ENCODE data around the gene GALNT9.
"Not testable (repeated sequence)": the region's sequence is repeated elsewhere in the genome, so short reads cannot be mapped to it uniquely, and the experiment has no call there.

The GALNT9 gene

DNA sequence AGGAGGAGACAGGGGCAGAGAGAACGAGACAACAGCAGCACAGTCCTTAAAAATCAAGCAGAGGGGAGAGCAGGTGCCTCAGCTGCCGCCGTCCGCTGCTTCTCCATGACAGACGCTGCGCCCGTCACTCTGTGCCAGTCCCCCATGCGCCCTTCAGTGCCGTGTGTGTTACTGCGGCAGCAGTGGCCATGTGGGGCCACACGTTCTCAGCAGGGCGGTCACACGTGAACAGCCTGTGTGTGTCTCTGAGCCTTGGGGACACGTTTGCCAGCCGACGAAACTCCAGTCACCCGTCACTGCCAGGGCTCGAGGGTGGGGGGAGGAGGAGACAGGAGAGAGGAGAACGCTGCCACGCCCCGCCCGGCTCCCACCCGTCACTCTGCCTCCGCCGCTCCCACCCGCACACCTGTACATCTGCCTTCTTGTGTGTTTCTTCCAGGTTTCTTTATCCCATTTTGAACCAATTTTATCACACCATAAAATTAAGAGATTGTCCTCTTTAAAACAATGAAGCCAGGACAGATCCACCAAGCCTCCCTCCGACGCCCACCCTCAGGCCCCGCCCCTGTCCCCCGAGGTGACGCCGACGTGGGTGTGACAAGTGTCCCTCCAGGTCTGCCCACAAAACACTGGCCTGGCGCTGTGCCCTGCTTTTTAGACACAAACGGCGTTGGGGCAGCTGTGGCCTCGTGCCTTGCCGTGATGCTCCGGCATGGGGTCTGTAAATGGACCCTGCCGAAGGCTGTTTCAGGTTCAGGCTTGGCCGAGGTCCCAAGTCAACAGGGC, 58.2 kb downstream of the GALNT9 start:
- no peak overlapping the region for H3K4me3 Mint-ChIP-seq
- H3K27ac Mint-ChIP-seq, result no peak overlapping the region
- no peaks in the 10 kb centered on the region for H3K4me1 Mint-ChIP-seq
- H3K27me3 Mint-ChIP-seq, result peaks cover 25% of the 10 kb centered on the region
- no peaks in the 10 kb centered on the region for H3K36me3 Mint-ChIP-seq
- ATAC-seq, result no peak
- no peaks in the 10 kb centered on the region for H3K9me3 Mint-ChIP-seq

DNA sequence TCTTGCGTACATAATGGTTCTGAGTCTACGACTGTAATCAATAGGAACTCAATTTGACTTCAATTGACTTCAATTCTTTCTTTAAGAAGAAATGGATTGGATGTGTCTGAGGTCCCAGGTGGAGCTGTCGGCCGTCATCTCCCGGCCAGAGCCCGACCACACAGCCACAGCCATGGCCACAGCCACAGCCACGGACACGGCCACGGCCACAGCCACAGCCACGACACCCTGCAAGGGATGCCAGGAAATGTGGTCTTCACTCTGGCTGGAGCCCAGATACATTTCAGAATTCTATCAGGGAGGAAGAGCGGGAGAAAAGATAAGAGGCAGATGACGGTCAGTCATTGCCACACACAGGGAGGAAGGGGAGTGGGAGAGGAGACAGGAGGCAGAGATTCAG, 58.9 kb downstream of the GALNT9 start:
- no peak for ATAC-seq
- Mint-ChIP-seq H3K27ac (no peak overlapping the region), H3K36me3 (no peaks in the 10 kb centered on the region), H3K4me1 (no peaks in the 10 kb centered on the region), H3K27me3 (peaks cover 20% of the 10 kb centered on the region), H3K4me3 (no peak overlapping the region), H3K9me3 (no peaks in the 10 kb centered on the region)

DNA sequence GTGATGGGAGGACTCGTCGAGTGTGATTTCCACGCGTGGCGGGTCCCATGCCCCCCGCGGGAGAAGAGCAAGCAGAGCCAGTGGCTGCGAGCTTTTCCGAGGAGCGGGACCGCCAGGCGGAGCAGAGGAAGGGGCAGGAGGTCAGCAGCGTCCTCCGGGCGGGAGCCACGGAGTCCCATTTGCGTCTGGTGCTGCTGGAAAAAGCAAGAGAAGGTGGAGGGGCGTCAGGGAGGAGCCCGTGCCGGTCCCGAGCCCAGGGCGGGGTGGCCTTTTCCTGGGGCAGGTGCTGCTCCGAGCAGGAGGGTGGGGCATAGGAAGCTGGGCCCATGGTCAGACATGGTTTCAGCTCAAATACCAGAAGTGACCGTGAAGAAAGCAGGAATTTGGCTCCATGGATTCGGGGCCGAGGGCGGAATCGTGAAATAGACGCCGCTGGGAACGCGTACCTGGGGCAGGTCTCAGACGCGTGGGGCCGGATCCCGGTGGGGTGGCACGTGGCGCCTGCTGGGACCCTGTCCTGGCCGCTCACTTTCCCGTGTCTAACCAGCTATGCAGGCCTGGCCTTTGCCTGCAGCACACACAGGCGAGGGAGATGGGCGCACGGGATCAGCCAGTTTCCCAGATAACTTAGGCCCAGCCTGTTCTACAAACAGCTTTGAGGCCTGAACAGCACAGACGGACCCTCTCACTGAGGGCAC, 60.0 kb downstream of the GALNT9 start:
- Mint-ChIP-seq H3K4me3 (no peak overlapping the region), H3K9me3 (no peaks in the 10 kb centered on the region), H3K27ac (no peak overlapping the region), H3K27me3 (peaks cover 9% of the 10 kb centered on the region), H3K36me3 (no peaks in the 10 kb centered on the region), H3K4me1 (no peaks in the 10 kb centered on the region)
- no peak for ATAC-seq

DNA sequence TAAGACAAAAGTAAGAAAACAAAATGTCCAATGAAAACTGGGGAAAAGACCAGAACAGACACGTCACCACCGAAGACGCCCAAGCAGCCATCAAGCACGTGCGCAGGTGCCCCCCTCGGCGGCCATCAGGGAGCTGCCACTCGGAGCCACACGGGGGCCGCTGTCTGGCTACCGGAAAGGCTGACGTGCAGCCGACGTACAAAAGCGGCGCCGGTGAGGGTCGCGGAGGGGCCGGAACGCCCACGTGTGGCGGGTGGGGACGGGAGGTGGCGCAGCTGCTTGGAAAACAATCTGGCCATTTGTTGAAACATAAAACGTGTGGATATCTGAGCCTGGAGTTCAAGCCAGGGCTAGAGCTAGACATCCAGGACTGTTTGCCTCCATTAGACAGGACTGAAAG, 60.7 kb downstream of the GALNT9 start:
- no peak overlapping the region for H3K4me3 Mint-ChIP-seq
- no peaks in the 10 kb centered on the region for H3K4me1 Mint-ChIP-seq
- H3K27me3 Mint-ChIP-seq, result peaks cover 9% of the 10 kb centered on the region
- no peaks in the 10 kb centered on the region for H3K9me3 Mint-ChIP-seq
- ATAC-seq, result no peak
- H3K36me3 Mint-ChIP-seq, result no peaks in the 10 kb centered on the region
- no peak overlapping the region for H3K27ac Mint-ChIP-seq

DNA sequence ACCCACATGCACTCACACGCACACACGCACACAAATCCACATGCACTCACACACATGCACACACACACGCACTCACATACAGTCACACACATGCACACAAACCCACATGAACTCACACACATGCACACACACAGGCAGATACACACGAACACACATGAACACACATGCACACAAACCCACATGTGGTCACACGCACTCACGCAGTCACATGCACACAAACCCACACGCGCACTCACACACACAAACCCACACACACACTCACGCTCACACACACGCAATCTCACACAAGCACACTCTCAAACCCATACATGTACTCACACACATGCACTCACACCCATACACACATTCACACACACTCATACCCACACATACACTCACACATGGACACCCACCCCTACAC, 61.5 kb downstream of the GALNT9 start:
- no peaks in the 10 kb centered on the region for H3K4me1 Mint-ChIP-seq
- no peak overlapping the region for H3K27ac Mint-ChIP-seq
- H3K27me3 Mint-ChIP-seq, result peaks cover 3% of the 10 kb centered on the region
- H3K9me3 Mint-ChIP-seq, result no peaks in the 10 kb centered on the region
- H3K4me3 Mint-ChIP-seq, result no peak overlapping the region
- H3K36me3 Mint-ChIP-seq, result no peaks in the 10 kb centered on the region
- no peak for ATAC-seq

DNA sequence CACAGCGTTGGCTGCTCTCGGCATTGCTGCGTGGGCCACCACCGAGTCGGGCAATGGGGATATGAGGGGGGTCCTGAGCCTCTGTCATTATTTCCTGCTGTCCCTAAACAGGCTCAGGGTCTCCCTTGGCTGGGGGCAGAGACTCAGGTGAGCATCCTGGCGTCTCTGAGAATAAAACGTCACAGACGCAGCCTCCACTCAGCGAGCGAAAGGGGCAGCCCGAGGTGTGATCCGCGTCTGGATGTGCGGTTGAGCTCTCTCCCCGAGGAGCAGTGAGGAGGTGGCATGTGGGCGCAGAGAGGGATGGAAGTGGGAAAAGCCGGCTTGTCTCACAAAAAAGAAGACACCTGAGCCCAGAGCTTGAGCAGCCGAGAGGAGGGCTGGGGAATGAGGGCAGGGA, 62.6 kb downstream of the GALNT9 start:
- Mint-ChIP-seq H3K36me3 (no peaks in the 10 kb centered on the region), H3K4me3 (no peak overlapping the region), H3K9me3 (no peaks in the 10 kb centered on the region), H3K27ac (no peak overlapping the region), H3K4me1 (peaks cover 6% of the 10 kb centered on the region), H3K27me3 (no peaks in the 10 kb centered on the region)
- ATAC-seq, result no peak

DNA sequence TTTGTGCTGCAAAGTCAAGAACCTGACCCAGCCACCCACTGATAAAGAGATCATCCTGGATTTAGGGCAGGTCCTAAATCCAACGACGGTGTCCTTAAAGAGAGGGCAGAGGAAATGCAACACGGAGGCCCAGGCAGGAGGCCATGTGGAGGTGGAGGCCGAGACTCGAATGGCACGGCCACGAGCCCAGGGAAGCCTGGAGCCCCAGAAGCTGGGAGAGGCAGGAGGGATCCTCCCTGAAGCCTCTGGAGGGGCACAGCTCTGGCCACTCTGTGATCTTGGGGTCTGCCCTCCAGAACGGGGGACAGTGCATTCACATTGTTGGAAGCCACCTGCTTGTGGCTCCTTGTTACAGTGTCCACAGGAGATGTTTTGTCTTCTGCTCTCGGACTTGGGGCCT, 63.0 kb downstream of the GALNT9 start:
- Mint-ChIP-seq H3K36me3 (no peaks in the 10 kb centered on the region), H3K27ac (no peak overlapping the region), H3K4me1 (peaks cover 8% of the 10 kb centered on the region), H3K9me3 (no peaks in the 10 kb centered on the region), H3K27me3 (no peaks in the 10 kb centered on the region), H3K4me3 (no peak overlapping the region)
- no peak for ATAC-seq

DNA sequence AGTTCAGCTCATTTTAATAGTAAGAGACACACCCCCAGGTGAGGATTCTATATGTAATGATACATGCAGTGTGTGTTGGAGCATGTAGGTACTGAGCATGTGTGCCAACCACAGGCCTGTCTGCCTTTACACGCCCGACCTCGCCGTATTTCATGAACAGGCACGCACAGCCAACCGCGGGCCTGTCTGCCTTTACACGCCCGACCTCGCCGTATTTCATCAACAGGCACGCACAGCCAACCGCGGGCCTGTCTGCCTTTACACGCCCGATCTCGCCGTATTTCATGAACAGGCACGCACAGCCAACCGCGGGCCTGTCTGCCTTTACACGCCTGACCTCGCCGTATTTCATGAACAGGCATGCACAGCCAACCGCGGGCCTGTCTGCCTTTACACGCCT, 63.6 kb downstream of the GALNT9 start:
- H3K4me1 Mint-ChIP-seq, H3K36me3 Mint-ChIP-seq, H3K9me3 Mint-ChIP-seq, H3K4me3 Mint-ChIP-seq, ATAC-seq, H3K27me3 Mint-ChIP-seq, H3K27ac Mint-ChIP-seq: not testable (repeated sequence)

DNA sequence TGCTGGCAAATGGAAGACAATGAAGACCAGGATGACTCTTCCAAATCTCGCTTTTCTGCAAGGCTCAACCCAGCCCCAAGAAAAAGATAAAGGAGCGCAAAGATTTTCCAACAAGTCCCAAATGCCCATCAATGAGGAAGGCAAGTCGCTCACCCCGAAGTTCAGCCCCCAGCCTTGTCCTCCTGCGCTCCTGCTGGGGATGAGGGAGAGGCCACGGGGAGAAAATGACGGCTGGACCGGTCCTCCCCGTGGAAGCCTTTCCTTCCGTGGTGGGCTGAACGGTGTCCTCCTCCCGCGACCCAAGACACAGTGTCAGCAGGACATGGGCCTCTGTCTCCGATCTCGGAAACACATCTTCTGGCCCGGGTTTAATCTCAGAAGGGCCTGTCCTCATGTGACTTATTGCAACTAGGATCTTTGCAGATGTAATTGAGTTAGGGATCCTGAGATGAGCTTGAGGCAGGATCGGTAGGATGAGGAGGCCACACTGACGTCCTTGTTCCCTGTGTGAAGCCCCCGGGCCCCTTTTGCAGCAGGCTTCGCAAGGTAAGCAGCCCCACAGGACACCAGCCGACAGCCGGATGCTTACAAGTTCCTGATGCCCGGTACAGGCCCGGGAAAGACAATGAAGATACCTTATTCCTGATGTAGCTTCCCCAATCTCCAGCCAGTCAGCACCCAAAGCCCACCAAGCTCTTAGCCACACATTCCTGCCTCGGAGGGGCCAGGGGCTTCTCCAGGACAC, 64.2 kb downstream of the GALNT9 start:
- H3K4me3 Mint-ChIP-seq, result no peak overlapping the region

DNA sequence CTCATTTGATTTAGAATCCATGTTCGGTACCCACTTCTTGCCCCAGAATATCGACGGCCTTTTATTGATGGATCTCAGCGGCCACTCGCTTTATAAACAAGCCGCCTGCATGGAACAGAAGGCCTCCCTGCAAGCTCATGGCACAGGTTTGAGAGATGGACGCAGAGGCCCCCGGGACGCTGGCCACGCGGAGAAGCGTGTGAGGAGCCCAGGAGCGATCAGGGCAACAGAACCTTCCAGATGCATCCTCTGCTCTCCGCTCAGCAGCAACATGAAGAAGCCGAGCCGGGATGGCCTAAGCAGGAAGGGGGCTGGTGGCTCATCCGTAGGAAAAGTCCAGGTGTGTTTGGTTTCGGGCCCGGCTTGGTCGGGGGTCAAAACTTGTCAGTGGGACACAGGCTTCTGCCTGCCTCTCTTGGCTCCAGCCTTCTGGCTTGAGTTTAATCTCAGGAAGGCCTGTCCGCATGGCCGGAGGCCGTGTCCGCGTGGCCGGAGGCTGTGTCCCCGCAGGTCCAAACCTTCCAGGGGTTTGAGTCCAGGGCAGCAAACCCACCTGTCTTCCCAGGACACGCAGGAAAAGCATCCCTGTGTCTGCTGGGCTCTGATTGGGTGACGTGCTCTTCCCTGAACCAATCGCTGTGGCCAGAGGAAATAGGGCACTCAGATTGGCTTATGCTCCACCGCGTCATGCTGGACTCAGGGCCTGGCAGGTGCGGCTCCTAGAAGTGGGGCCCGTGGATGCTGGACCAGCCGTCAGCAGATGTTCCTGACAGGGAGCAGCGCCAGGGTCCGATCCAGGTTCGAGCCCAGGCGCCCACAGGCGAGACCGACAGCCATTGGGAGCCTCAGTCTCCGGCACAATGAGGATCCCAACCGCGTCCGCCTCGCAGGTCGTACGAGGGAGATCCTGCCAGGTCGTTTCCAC, 65.0 kb downstream of the GALNT9 start:
- Mint-ChIP-seq H3K4me1 (peaks cover 8% of the 10 kb centered on the region), H3K4me3 (no peak overlapping the region), H3K27me3 (peaks cover 3% of the 10 kb centered on the region), H3K36me3 (no peaks in the 10 kb centered on the region), H3K9me3 (no peaks in the 10 kb centered on the region), H3K27ac (no peak overlapping the region)
- ATAC-seq, result no peak

More for the DNA sequence above, 64.2 kb downstream of the GALNT9 start:
- Mint-ChIP-seq H3K27ac (no peak overlapping the region), H3K9me3 (no peaks in the 10 kb centered on the region), H3K27me3 (no peaks in the 10 kb centered on the region), H3K36me3 (no peaks in the 10 kb centered on the region), H3K4me1 (peaks cover 8% of the 10 kb centered on the region)
- no peak for ATAC-seq

DNA sequence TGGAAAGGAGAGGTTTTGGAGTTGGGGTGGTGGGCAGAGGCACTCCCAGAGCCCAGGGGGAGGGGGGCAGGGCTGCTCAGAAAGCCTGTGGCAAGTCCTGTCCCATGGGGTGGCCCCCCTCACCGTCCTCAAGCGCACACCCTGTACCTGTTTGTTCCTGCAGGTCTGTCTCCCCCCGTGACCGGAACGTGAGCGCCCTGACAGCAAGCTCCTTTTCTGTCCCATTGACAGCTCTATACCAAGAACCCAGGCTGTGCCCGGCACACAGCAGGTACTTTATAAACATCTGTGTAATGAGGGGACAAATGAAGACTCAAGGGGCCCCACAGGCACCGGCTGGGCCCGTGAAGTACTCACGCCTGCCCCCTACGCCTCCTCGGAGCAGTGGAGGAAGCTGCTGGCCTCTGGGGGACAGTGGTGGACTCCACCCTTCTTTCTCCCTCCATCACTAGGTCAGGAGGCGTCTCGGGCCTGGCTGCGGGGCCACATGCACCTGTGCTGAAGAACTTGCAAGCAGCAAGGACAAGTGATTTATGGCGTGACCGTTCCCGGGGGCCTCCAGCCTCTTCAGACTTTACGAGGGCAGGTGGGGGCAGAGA, 65.8 kb downstream of the GALNT9 start:
- Mint-ChIP-seq H3K9me3 (no peaks in the 10 kb centered on the region), H3K27me3 (peaks cover 11% of the 10 kb centered on the region), H3K36me3 (no peaks in the 10 kb centered on the region), H3K27ac (no peak overlapping the region), H3K4me1 (peaks cover 8% of the 10 kb centered on the region), H3K4me3 (no peak overlapping the region)
- ATAC-seq, result no peak

DNA sequence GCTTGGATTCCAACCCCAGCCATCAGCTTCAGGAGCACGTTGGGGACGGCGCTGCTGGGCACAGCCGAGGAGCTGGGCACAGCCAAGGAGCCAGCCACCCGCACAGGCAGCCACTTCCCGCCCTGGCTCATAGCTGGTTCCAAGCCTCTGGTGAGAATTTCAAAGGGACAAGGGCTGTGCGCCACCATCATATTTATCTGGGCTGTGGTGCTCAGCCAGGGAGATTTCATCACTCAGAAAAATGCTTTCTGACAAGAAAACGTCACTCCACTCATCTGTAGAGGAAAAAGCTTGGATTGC, 66.4 kb downstream of the GALNT9 start:
- ATAC-seq, result no peak
- Mint-ChIP-seq H3K9me3 (no peaks in the 10 kb centered on the region), H3K27ac (no peak overlapping the region), H3K4me3 (no peak overlapping the region), H3K36me3 (no peaks in the 10 kb centered on the region), H3K4me1 (peaks cover 8% of the 10 kb centered on the region), H3K27me3 (peaks cover 16% of the 10 kb centered on the region)

DNA sequence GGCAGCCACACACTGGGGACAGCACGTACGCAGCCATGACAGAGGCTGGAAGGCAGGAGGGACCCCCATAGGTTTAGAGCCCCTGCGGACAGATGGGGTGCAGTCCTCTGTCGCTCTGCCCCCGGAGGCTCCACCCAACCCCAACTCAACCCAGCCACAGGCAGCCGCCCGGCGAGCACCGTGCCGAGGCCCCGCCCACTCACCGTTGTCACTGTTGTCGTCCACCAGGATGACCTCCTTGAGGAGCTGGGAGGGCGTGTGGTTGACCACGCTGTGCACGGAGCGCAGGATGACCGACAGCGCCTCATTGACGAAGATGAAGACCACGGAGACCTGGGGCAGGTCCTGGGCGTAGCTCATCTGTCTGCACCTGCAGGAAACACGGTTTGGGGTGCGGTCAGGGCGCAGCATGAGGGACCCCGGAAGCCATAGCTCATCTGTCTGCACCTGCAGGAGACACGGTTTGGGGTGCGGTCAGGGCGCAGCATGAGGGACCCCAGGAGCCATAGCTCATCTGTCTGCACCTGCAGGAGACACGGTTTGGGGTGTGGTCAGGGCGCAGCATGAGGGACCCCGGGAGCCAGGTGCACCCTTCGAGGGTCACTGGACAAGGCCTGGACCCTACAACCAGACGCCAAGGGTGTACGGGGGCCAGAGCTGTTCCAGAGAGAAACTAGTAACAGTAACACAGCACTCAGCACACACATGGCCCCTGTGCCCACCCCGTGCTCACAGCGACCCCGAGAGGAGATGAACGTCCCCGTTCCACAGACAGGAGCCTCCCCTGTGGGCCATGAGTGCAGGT, 66.9 kb downstream of the GALNT9 start:
- no peaks in the 10 kb centered on the region for H3K9me3 Mint-ChIP-seq
- peak overlapping the region; percentile 39 for H3K4me3 Mint-ChIP-seq
- H3K4me1 Mint-ChIP-seq, result peaks cover 8% of the 10 kb centered on the region
- peaks cover 21% of the 10 kb centered on the region for H3K27me3 Mint-ChIP-seq
- no peak overlapping the region for H3K27ac Mint-ChIP-seq
- ATAC-seq, result peak; percentile 49
- H3K36me3 Mint-ChIP-seq, result no peaks in the 10 kb centered on the region

Data from stimulated activated memory B cell treated with anti-CD40 and anti-IgM and Interleukin-4, amounts not matched to agents 10 μg/mL and 1 μg/mL and 100 μg/mL, for 72 hours (primary cell).